Cardiac ventricle fibroblast (primary cell): ENCODE data around the gene PSTPIP1. TPM values are rescaled to one million over a fixed set of nuclear protein-coding genes. Genes with fewer than 3 reads are reported as not detected.

Source experiments
- total RNA-seq: library from RNA; depleted of rRNA; stranded (reverse); fragments of >200 nt; gene quantifications from 2 replicates; pipeline ENCODE4 v1.2.3, GENCODE V29; 2015

The PSTPIP1 gene
- total RNA-seq, result not detected in 2 replicates

GRCh38 chr15:76994971-76995945, at the start of gene PSTPIP1:
TSS of gene PSTPIP1 (plus strand) at chr15:76995126. CDS start at chr15:76995574, 448 bp downstream.

GRCh38 chr15:77070495-77071304, 75.8 kb downstream of the PSTPIP1 start, which contains the start of gene TSPAN3:
TSS of gene TSPAN3 (minus strand) at chr15:77071109. CDS start at chr15:77070954, 155 bp downstream.

Other genes with a start within 250 kb of the PSTPIP1 start
- gene SCAPER, start 89.8 kb upstream of the PSTPIP1 start, total RNA-seq, result 5.3 and 5.6 TPM in 2 replicates
- gene RCN2, start 63.4 kb upstream of the PSTPIP1 start, total RNA-seq, result 46.5 and 59.2 TPM in 2 replicates
- 251 and 303 TPM in 2 replicates for gene TSPAN3, start 76.0 kb downstream of the PSTPIP1 start, total RNA-seq